KOPT-K1 (cell line): ENCODE data around the gene VAMP4.
"Not testable (repeated sequence)": the region's sequence is repeated elsewhere in the genome, so short reads cannot be mapped to it uniquely, and the experiment has no call there.

Experiments
- H3K27ac ChIP-seq: fragments of 200-600 bp; sonication (generic); 2 replicates; pipeline ENCODE4 v1.5.1; 2016; ENCODE audit warnings: antibody characterized with exemption, mild to moderate bottlenecking, low read depth, low read length; ENCODE audit not compliant: poor library complexity, severe bottlenecking
- H3K36me3 ChIP-seq: fragments of 200-600 bp; sonication (generic); 2 replicates; pipeline ENCODE4 v1.5.1; 2017; ENCODE audit warnings: antibody characterized with exemption, mild to moderate bottlenecking, low read length, moderate library complexity; ENCODE audit not compliant: insufficient read depth
- H3K9me3 ChIP-seq: fragments of 200-600 bp; sonication (generic); 2 replicates; pipeline ENCODE4 v1.5.1; 2017; ENCODE audit warnings: antibody characterized with exemption, low read length, mild to moderate bottlenecking; ENCODE audit not compliant: insufficient read depth, poor library complexity, severe bottlenecking

Gene VAMP4

DNA sequence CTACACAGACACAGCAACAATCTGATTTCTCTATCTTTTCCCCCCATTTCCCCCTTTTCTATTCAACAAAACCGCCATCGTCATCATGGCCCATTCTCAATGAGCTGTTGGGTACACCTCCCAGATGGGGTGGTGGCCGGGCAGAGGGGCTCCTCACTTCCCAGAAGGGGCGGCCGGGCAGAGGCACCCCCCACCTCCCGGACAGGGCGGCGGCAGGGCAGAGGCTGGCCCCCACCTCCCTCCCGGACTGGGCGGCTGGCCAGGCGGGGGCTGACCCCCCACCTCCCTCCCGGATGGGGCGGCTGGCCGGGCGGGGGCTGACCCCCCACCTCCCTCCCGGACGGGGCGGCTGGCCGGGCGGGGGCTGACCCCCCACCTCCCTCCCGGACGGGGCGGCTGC is 48.3 kb downstream of the VAMP4 start:
- not testable (repeated sequence) for H3K9me3 ChIP-seq, H3K27ac ChIP-seq, H3K36me3 ChIP-seq

DNA sequence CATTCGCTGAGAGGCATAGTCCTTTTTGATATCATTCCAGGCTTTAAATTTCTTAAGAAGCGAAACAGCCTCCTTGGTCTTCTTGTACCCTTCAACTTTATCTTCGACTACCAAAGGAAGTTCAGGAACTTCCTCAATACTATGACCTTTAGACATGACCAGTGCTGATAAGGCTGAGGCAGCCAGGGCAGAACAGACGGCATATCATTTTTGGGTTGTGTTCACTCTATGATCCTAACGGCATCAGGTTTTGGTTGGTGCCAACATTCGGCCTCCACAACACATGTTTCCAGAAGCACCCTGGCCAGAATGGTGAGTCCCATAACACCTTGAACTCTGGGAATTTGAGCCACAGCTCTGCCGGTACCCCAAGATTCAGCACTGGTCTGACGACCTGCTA is 58.0 kb downstream of the VAMP4 start:
- no peak overlapping the region for H3K27ac ChIP-seq
- no peaks in the 10 kb centered on the region for H3K36me3 ChIP-seq
- no peaks in the 10 kb centered on the region for H3K9me3 ChIP-seq

DNA sequence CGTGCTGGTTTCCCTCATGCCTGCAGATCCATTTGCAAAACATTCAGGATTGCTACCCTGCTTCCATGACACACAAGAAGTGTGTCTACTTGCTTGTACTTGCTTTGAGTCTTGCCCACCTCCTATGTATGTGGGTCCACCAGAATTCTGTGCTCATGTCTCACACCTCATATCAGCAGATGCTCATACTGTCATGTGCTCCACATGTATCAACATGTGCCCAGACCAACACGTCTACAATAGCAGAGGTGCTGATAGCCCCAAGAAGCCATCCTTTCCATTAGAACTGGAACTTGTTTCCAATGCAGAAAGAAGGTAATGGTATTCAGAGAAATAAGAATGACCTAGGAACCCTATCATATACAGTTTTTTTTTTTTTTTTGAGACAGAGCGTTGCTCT is 61.5 kb downstream of the VAMP4 start:
- no peaks in the 10 kb centered on the region for H3K36me3 ChIP-seq
- H3K27ac ChIP-seq: no peak overlapping the region
- H3K9me3 ChIP-seq: no peaks in the 10 kb centered on the region

DNA sequence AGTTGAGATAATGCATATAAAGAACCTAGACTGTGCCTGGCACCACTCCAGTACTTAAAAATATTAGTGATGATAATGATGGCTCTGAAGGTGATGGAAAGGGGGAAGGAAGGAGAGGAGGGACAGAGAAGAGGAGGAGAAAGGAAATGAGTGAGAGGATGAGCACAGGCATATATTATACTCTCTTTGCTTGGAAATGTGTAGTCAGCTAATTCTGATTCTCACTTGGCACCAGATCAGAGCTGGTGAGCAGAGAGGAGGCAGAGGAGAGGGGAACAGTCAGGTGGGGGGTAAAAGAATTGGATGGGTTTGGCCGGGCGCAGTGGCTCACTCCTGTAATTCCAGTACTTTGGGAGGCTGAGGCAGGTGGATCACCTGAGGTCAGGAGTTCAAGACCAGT is 65.0 kb downstream of the VAMP4 start:
- Histone ChIP-seq H3K27ac (no peak overlapping the region), H3K36me3 (no peaks in the 10 kb centered on the region), H3K9me3 (no peaks in the 10 kb centered on the region)

DNA sequence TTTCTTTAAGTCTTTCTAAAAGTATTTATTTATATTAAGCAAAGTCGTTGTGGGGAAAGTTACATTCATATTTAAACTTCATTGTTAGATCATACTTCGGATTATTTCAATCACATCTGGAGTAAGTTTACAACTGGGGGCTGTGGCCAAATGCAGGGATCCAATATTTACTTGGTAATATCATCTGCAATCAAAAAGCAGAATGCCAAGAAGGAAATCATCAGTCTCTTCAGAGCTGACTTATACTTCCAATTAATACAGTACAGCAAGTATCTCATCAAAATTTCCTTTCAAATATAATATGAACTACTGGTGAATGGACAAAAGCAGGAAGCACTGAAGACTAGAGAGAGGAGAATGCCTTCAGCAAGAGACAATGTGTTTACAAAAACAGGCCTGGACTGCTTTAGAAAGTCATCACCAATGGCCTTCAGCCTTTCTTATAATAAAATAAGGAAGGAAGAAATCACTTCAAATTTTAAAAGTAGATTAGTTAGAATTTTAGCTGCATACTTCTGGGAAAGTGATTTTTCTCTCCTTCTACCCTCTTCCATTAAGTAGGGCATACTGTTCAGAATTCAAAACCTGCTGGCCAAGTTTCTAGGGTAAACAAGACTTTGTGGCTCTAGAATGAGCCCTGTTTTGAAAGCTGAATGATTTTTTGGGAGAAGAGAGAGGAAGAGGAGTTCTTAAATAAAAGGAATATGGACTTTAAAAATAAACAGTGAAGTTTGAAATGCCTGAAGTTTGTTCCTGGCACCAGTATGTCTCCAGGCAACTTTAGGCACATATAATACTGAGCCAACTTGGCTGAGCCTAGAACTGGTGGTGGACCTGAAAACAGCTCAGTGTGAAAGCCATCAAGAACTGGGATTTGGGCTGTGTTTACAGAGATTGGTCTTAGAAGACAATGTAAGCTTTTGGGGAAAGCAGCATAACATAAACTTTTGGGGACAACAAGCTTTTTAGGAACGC is 67.1 kb downstream of the VAMP4 start:
- H3K9me3 ChIP-seq: no peaks in the 10 kb centered on the region
- H3K27ac ChIP-seq: no peak overlapping the region
- no peaks in the 10 kb centered on the region for H3K36me3 ChIP-seq

DNA sequence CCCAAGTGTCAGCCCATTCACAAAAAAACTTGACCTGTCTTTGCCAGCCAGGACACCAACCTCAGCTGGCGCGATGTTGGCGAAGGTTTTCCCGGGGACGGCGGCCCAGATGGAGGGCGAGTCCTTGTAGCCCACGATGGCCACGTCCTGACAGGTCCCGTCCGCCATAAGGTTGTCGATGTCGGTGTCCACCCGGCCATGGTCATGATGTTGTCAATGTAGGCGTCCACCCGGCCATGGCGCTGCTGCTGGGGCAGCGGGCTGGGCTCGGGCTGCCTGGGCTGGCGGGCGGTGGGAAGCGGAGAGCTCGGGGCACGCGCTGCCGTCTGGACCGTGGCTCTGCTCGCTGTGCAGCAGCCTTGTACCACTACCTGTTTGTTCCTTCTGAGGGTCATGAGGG is 71.1 kb downstream of the VAMP4 start:
- Histone ChIP-seq H3K27ac (no peak overlapping the region), H3K36me3 (no peaks in the 10 kb centered on the region), H3K9me3 (no peaks in the 10 kb centered on the region)

DNA sequence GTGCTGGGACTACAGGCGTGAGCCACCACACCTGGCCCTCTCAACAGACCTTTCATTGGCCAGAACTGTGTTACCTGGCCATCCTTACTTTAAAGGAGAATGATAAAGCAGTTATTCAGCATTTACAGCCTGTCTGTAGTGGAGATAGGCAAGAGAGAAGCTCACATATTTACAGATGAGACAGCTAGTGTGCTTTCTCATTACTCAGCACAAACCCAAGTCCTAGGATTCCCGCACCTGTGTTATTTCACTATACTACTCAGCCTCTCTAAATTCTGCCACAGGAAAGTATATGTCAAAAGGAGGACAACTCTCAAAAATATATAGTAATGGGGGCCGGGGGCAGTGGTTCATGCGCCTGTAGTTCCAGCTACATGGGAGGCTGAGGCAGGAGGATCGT is 73.5 kb downstream of the VAMP4 start:
- Histone ChIP-seq H3K27ac (no peak overlapping the region), H3K36me3 (no peaks in the 10 kb centered on the region), H3K9me3 (no peaks in the 10 kb centered on the region)

DNA sequence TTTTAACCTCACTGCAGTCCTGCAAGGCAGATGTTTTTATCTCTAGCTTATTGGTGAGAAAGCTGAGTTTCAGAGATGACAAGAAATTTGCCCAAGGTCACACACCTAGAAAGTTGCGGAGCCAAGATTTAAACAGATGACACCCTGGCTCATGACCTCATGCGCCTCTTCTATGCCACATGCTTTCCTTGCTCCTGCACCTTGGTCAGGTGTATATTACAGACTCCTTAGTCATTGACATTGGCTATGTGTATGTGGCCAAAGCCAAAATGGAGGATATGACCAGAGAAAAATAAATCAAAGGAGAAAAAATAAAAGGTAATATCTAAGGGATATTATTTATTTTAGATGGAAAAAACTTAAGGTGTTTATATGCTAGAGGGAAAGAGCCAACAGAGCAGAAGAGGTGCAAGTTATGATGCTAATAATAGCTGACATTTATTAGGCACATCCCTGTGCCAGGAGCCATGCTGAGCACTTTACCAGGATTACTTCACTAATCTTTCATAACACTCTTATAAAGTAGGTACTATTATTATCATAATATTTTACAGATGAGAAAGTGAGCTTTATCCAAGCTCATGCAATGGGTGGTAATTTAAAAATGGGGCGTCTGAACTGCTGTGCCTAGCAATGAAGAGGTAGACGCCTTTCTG is 75.6 kb downstream of the VAMP4 start:
- H3K27ac ChIP-seq: no peak overlapping the region
- H3K9me3 ChIP-seq: no peaks in the 10 kb centered on the region
- no peaks in the 10 kb centered on the region for H3K36me3 ChIP-seq

DNA sequence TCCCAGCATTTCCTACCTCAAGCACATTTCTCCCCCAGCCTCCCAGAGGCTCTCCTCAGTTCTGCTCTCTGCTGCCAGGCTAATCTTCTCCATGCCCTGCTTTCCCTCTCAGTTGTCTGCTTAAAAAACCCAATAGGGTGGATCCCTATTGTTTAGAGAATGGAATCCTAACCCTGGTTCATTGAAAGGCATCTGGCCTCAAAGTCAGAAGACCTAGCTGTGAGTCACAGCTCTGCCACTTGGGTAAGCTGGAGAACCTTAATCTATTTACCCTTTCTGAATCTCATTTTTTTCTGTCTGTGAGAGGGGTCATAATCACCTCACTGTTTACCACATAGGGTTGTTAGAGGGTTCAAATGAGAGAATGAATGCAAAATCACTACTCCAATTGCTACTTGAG is 76.9 kb downstream of the VAMP4 start:
- Histone ChIP-seq H3K27ac (no peak overlapping the region), H3K9me3 (no peaks in the 10 kb centered on the region), H3K36me3 (no peaks in the 10 kb centered on the region)

DNA sequence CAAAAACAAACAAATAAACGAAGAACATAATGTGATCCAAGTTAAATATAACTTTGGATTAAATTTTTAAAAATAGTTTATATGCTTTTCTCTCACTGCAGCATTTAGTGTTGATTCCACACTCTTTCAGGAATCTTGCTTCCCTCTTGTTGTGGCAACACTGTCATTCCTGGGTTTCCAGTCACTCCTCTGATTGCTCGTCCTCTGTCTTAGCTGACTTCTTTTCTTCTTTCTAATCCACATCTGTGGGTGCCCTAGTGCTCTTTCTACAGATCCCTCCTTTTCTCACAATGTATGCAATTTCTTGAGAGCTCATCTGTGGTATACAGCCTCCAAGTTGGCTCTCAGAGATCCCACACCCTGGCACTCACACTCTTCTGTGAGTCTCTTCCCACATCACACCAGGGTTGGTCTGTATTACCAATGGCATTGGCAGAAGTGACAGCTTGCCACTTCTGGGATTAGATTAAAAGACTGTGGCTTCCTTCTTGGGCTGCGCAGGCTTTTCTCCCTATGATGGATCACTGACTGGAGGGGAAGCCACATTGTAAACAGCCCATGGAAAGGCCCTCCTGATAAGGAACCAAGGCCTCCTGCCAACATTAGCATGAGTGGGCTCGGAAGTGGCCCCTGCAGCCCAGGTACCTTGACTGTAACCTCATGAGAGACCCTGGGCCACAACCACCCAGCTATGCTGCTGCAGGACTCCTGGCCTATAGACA is 77.8 kb downstream of the VAMP4 start:
- no peaks in the 10 kb centered on the region for H3K9me3 ChIP-seq
- no peak overlapping the region for H3K27ac ChIP-seq
- no peaks in the 10 kb centered on the region for H3K36me3 ChIP-seq

DNA sequence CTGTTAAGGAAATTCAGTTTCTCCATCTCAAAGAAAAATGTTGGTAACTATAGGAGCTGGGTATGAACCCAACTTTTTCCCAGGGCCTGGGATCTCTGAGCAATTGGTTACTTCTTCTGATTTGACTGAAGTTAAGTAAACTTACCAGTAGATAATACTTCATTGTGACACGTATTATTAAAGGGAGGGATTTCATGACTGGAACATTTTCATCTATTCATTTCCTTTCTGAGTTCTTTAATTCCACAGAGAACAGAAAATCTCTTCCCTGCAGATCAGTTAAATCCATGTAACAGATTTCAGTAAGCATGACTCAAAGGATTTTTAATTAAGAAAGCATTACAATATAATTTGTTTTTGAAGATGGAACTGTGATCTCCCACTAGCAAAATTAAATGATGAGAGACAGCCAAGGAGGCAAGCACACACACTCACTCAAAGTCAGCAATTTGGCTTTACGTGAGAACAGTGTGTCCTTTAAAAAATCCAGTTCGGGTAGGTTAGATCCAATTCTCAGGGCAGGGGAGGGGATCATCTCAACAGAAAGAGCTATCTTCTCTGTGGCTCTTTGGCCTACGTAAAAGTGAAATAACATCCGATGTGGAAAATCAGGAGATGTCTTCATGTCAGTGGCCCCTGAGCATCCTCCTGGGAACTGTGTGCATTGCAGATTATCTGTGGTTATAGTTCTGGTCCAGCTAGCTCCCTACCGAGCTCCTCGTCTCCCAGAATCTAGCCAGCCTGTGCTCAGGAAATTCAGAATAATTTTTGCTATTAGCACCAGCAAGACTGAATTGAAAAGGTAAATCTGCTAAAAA is 78.6 kb downstream of the VAMP4 start:
- no peaks in the 10 kb centered on the region for H3K9me3 ChIP-seq

DNA sequence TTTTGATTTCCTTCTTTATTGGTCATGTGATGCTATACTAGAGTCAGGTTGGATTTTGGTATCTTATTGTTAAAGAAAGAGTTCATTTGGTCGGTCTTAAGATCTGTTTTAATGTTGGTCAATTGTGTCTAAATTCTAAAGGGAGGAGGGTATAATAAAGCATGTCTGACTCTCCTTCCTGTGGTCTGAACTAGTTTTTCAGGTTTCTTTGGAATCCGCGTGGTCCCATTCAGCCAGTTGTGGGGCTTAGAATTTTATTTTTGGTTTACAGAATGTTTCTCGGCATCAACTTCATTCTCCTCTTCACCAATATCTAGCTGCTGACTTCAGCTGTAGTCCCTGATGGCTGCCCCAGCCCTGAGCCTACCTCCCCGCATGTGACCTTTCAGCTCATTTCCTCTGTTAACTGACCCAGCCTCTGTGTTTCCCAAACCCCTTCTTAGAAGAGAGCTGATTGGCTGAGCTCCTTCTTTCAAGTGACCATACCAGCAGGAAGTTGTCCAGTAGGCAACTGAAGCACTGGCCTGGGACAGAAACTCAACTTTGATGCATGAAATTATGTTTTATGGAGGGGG is 80.7 kb downstream of the VAMP4 start:
- no peak overlapping the region for H3K27ac ChIP-seq
- H3K9me3 ChIP-seq: no peaks in the 10 kb centered on the region
- H3K36me3 ChIP-seq: no peaks in the 10 kb centered on the region

More for the DNA sequence above, 78.6 kb downstream of the VAMP4 start:
- no peak overlapping the region for H3K27ac ChIP-seq
- H3K36me3 ChIP-seq: no peaks in the 10 kb centered on the region

DNA sequence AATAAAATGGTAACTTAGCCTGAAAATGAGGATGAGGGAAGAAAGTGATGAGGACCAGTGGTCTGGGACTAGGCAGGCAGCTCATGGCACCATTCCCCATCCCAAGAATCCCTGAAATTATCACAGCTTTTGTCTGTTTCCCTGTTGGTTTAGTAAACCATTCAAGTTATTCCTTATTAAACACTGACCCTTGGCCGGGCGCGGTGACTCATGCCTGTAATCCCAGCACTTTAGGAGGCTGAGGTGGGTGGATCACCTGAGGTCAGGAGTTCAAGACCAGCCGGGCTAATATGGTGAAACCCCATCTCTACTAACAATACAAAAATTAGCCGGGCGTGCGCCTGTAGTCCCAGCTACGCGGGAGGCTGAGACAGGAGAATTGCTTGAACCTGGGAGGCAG is 85.7 kb downstream of the VAMP4 start:
- not testable (repeated sequence) for H3K9me3 ChIP-seq, H3K27ac ChIP-seq, H3K36me3 ChIP-seq

DNA sequence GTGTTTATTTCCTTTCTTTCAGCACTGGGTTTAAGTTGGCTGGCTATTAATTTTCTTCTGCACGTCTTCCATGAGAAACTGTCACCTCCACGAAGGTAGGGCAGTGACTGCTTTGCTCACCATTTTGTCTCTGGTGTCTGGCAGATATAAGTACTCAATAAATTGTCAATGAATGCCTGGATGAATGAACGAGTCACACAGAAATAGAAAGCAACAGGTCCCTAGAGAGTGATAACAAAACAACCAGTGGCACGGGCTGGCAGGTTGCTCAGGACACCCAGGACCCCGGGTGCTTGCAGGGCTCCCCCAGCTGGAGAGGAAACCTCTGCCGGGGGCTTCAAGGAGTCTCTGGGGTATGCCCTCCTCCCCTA is 86.1 kb downstream of the VAMP4 start:
- no peaks in the 10 kb centered on the region for H3K9me3 ChIP-seq
- no peak overlapping the region for H3K27ac ChIP-seq
- H3K36me3 ChIP-seq: no peaks in the 10 kb centered on the region
